Bronchial epithelial cell (primary cell): Measurements from ENCODE around the gene SOBP. TPM values are rescaled to one million over a fixed set of nuclear protein-coding genes. Genes with fewer than 3 reads are reported as not detected.

Source experiments
- DNase-seq: peaks from one replicate; pipeline ENCODE4 v3.0.0-alpha.2; 2010; ENCODE audit warnings: low read depth
- FAIRE-seq: peaks from 2 replicates; lab custom pipeline; 2011; peaks lifted over from hg19 to GRCh38; lab: Jason Lieb, UNC
- H3K27me3 ChIP-seq: 2 replicates; pipeline ENCODE4 v1.5.1; 2011; ENCODE audit warnings: low read length; ENCODE audit not compliant: control insufficient read depth, insufficient read depth
- H3K36me3 ChIP-seq: 2 replicates; pipeline ENCODE4 v1.5.1; 2011; ENCODE audit warnings: low read length; ENCODE audit not compliant: control insufficient read depth, insufficient read depth
- H3K4me3 ChIP-seq: 2 replicates; pipeline ENCODE4 v1.5.1; 2011; ENCODE audit warnings: mild to moderate bottlenecking, low read depth, low read length, control low read depth
- CTCF ChIP-seq: IDR thresholded peaks from 2 replicates; pipeline ENCODE4 v1.5.1; 2011; ENCODE audit warnings: mild to moderate bottlenecking, moderate library complexity, low read length, control low read depth, inconsistent platforms; ENCODE audit not compliant: insufficient read depth, severe bottlenecking
- total RNA-seq: library from RNA; depleted of rRNA; stranded (reverse); fragments of >200 nt; gene quantifications from 2 replicates; pipeline ENCODE4 v1.2.1, GENCODE V29; 2014

Gene SOBP
- total RNA-seq, 1 donor from 2014 or later, result 0.26 TPM

- FAIRE-seq, result no peak
- no peak for DNase-seq
- TF ChIP-seq CTCF, result no peak
- Histone ChIP-seq H3K4me3 (no peak overlapping the region), H3K27me3 (no peaks in the 10 kb centered on the region), H3K36me3 (no peaks in the 10 kb centered on the region)
Observed at GRCh38 chr6:107689190-107689589, 199.3 kb downstream of the SOBP start.

- no peak for TF ChIP-seq CTCF
- DNase-seq, result no peak
- Histone ChIP-seq H3K36me3 (no peaks in the 10 kb centered on the region), H3K4me3 (no peak overlapping the region), H3K27me3 (no peaks in the 10 kb centered on the region)
- FAIRE-seq, result no peak
Observed at GRCh38 chr6:107689951-107690642, 200.2 kb downstream of the SOBP start.

GRCh38 chr6:107690643-107691061 is 200.7 kb downstream of the SOBP start:
- no peak overlapping the region for H3K4me3 ChIP-seq
- no peak for DNase-seq
- H3K27me3 ChIP-seq, result no peaks in the 10 kb centered on the region
- no peaks in the 10 kb centered on the region for H3K36me3 ChIP-seq
- FAIRE-seq, result no peak
- TF ChIP-seq CTCF, result no peak

GRCh38 chr6:107691062-107691751 is 201.3 kb downstream of the SOBP start:
- H3K27me3 ChIP-seq, result no peaks in the 10 kb centered on the region
- DNase-seq (peak; percentile 6), FAIRE-seq (no peak)
- no peaks in the 10 kb centered on the region for H3K36me3 ChIP-seq
- no peak for TF ChIP-seq CTCF
- H3K4me3 ChIP-seq, result no peak overlapping the region

- H3K4me3 ChIP-seq, result no peak overlapping the region
- no peaks in the 10 kb centered on the region for H3K27me3 ChIP-seq
- TF ChIP-seq CTCF, result no peak
- FAIRE-seq (no peak), DNase-seq (no peak)
- H3K36me3 ChIP-seq, result no peaks in the 10 kb centered on the region
Observed at GRCh38 chr6:107692351-107692750, 202.4 kb downstream of the SOBP start.
